ENCODE measurements around the gene JARID2. TPM values are rescaled to one million over a fixed set of nuclear protein-coding genes. Genes with fewer than 3 reads are reported as not detected.

JARID2 gene
- polyA plus RNA-seq, 1 of the 3 experiments (the other 2 are of a cell fraction), result 3.4 TPM

- H3K9ac ChIP-seq, result no peak overlapping the region
- H3K27ac ChIP-seq (ENCODE audit: low read depth in 2 of 2, low read length in 1 of 2), result no peak overlapping the region
- peaks cover 29% of the 10 kb centered on the region for H4K20me1 ChIP-seq (ENCODE audit: insufficient read depth)
- H2AFZ ChIP-seq (ENCODE audit: low read depth), result no peak overlapping the region
- POLR2A ChIA-PET, result no interaction called here
- H3F3A ChIP-seq (replicated peaks; ENCODE audit: insufficient read depth), result peaks cover 4% of the 10 kb centered on the region
- no peaks in the 10 kb centered on the region for H3K27me3 ChIP-seq (ENCODE audit: insufficient read depth)
- TF ChIP-seq ELF1 (IDR thresholded peaks at IDR 0.05), result no peak
- TF ChIP-seq, protein P1, sequence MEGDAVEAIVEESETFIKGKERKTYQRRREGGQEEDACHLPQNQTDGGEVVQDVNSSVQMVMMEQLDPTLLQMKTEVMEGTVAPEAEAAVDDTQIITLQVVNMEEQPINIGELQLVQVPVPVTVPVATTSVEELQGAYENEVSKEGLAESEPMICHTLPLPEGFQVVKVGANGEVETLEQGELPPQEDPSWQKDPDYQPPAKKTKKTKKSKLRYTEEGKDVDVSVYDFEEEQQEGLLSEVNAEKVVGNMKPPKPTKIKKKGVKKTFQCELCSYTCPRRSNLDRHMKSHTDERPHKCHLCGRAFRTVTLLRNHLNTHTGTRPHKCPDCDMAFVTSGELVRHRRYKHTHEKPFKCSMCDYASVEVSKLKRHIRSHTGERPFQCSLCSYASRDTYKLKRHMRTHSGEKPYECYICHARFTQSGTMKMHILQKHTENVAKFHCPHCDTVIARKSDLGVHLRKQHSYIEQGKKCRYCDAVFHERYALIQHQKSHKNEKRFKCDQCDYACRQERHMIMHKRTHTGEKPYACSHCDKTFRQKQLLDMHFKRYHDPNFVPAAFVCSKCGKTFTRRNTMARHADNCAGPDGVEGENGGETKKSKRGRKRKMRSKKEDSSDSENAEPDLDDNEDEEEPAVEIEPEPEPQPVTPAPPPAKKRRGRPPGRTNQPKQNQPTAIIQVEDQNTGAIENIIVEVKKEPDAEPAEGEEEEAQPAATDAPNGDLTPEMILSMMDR (IDR thresholded peaks at IDR 0.05), result no peak
- TF ChIP-seq MEF2A (IDR thresholded peaks at IDR 0.05; ENCODE audit: borderline replicate concordance, low read depth), result no peak
- TF ChIP-seq RFX5 (IDR thresholded peaks at IDR 0.05; ENCODE audit: low read length), result no peak
- TF ChIP-seq USF2 (IDR thresholded peaks at IDR 0.05; ENCODE audit: borderline replicate concordance, low read depth, low read length), result no peak
- no peak for TF ChIP-seq TEAD4 (IDR thresholded peaks at IDR 0.05; ENCODE audit: borderline replicate concordance, insufficient read depth)
- no peak for TF ChIP-seq RCOR1 (IDR thresholded peaks at IDR 0.05; ENCODE audit: low read length)
- TF ChIP-seq, protein P2, sequence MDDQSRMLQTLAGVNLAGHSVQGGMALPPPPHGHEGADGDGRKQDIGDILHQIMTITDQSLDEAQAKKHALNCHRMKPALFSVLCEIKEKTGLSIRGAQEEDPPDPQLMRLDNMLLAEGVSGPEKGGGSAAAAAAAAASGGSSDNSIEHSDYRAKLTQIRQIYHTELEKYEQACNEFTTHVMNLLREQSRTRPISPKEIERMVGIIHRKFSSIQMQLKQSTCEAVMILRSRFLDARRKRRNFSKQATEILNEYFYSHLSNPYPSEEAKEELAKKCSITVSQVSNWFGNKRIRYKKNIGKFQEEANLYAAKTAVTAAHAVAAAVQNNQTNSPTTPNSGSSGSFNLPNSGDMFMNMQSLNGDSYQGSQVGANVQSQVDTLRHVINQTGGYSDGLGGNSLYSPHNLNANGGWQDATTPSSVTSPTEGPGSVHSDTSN (IDR thresholded peaks at IDR 0.05), result no peak
- TF ChIP-seq MXI1 (IDR thresholded peaks at IDR 0.05; ENCODE audit: low read depth, low read length), result no peak
- TF ChIP-seq SMC3 (IDR thresholded peaks at IDR 0.05; ENCODE audit: low read depth, low read length), result no peak
- no peak for TF ChIP-seq YY1 (IDR thresholded peaks at IDR 0.05; ENCODE audit: low read depth)
- no peak for TF ChIP-seq JUND (IDR thresholded peaks at IDR 0.05)
- no peak for TF ChIP-seq FOXJ3 (CRISPR knock-in tag; IDR thresholded peaks at IDR 0.05)
- no peak for TF ChIP-seq RAD21 (IDR thresholded peaks at IDR 0.05; ENCODE audit: low read length)
- TF ChIP-seq TAF1 (IDR thresholded peaks at IDR 0.05; ENCODE audit: borderline replicate concordance, low read depth, low read length), result no peak
- no peak for TF ChIP-seq NFIC (IDR thresholded peaks at IDR 0.05; ENCODE audit: borderline replicate concordance)
- TF ChIP-seq GATA2 (CRISPR knock-in tag; IDR thresholded peaks at IDR 0.05), result no peak
- H3K36me3 ChIP-seq (replicated peaks in 1 of 2; ENCODE audit: control insufficient read depth in 1 of 2, insufficient read depth in 2 of 2, low read length in 1 of 2), result peaks cover 0 to 4% of the 10 kb centered on the region in 2 experiments
- CTCF ChIA-PET, result no interaction called here
- 88% methylated on average over 7 of the region's 9 CpGs for WGBS (ENCODE audit: low lambda C conversion rate)
- DNase-seq, result no peak
- H3K9me2 ChIP-seq, result no peaks in the 10 kb centered on the region
- no peaks in the 10 kb centered on the region for H3K9me3 ChIP-seq
- peaks cover 16 to 26% of the 10 kb centered on the region in 2 experiments for H3K4me1 ChIP-seq (ENCODE audit: control insufficient read depth in 1 of 2, insufficient read depth in 2 of 2, low read depth in 1 of 2, low read length in 1 of 2)
- no peak overlapping the region for H3K4me3 ChIP-seq (ENCODE audit: low read depth in 2 of 2, low read length in 1 of 2)
- no peaks in the 10 kb centered on the region for H3K79me2 ChIP-seq (ENCODE audit: insufficient read depth)
- H3K4me2 ChIP-seq, result no peak overlapping the region
These were observed 253.7 kb downstream of the JARID2 start for GRCh38 chr6:15499591-15499990.

Measured in SK-N-SH (cell line).